Dermis microvascular lymphatic vessel endothelial cell (primary cell): Measurements from ENCODE around the gene CDC23. TPM values are rescaled to one million over a fixed set of nuclear protein-coding genes. Genes with fewer than 3 reads are reported as not detected.
A peak's percentile ranks its signal among the peaks of the same experiment; 100 is the strongest.
"Not testable (repeated sequence)": the region's sequence is repeated elsewhere in the genome, so short reads cannot be mapped to it uniquely, and the experiment has no call there.

Experiments
- DNase-seq, 2 donors: peaks; one replicate each; pipeline versions ENCODE4 v3.0.0 to v3.0.0-alpha.2; 2010; ENCODE audit warnings: low read depth in 2 of 2
- total RNA-seq: library from RNA; depleted of rRNA; stranded (reverse); fragments of >200 nt; gene quantifications from 2 replicates; pipeline ENCODE4 v1.2.1, GENCODE V29; 2014

Gene CDC23, protein sequence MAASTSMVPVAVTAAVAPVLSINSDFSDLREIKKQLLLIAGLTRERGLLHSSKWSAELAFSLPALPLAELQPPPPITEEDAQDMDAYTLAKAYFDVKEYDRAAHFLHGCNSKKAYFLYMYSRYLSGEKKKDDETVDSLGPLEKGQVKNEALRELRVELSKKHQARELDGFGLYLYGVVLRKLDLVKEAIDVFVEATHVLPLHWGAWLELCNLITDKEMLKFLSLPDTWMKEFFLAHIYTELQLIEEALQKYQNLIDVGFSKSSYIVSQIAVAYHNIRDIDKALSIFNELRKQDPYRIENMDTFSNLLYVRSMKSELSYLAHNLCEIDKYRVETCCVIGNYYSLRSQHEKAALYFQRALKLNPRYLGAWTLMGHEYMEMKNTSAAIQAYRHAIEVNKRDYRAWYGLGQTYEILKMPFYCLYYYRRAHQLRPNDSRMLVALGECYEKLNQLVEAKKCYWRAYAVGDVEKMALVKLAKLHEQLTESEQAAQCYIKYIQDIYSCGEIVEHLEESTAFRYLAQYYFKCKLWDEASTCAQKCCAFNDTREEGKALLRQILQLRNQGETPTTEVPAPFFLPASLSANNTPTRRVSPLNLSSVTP
- total RNA-seq: 28.5 and 29.7 TPM in 2 replicates

DNA sequence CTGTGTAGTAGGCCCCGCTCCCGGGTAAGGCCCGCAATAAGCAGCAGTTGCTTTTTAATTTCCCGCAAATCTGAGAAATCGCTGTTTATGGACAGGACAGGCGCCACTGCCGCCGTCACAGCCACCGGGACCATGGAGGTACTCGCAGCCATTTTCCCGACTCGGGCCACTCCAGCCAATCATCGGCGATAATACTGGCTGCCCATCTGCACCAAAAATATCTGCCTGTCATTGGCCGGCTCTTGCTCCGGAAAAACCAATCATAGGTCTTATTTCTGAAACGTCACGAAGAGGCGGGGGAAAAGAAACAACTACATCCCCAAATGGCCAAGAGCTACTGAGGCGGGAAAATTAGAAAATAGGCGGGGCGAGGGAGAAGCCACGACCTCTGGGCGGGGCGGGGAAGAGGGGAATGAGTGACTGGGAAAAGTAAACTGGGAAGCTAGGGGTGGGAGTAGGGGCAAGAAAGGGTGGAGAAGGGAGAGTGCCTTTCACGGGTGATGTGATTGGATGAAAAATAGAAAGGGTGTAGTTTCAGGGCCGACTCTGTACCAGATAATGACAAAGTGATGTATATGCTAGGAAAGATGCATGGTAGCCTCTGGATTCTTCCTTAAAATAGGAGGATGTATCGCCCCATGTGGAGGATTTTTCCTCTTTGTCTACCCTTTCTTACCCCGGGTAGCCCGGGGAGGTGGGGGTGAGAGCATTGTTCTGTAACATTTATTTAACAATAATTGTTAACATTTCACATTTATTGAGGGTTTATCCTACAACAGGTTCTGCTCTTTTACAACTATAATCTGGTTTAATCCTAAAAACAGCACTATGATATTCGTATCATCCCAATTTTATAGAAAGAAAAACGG is at the start of gene CDC23:
TSS of gene CDC23 (minus strand) at position 163 of the 869 bp plus-strand sequence. CDS start at position 152, 11 bp downstream.
- DNase-seq: peak; percentile 96 to 98

DNA sequence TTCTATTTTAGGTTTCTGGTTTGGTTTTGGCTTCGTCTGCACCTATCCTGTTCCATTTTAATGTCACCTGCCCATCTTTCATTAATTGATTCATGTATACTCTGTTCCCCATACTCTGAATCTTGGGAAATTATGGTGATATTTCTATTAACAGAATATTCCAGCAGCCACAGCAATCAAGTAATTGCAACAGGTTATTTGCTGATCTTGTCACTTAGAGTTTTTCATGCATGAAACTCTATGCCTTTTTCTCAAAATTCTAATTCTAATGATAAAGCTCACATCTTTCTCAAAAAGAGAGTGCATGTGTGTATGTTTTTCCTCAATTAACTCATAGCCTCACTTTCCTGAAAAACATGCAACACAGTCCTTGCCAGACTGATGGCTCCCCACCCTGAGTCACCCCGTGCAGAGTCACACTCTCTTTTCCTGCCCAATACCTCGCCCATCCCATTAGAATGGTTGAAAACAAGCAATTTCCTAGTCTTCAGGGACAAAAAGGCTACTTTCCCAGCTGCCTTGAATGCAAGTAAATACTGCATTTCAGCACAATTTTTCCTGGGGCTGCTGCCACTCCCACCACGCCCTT is 45.7 kb upstream of the CDC23 start:
- peak in 1 of 2 donors; percentile 26 for DNase-seq

DNA sequence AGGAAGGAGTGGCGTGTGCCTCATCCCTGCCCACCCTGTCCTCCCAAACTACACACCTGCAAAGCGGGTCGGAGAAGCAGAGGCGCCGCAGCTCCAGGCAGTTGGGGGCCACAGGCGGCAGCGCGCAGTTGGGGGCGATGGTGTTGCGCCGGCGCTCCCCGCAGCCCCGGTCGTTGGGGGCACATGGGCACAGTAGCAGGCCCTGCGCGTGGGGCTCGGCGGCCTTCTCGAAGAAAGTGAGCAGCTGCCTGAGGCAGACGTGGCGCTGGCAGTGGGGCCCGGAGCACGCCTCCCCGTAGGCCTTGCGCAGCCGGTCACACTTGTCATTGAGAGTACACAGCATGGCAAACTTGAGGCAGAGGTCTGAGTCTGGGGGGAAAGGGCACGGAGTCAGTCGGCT is 44.5 kb upstream of the CDC23 start:
- no peak for DNase-seq

DNA sequence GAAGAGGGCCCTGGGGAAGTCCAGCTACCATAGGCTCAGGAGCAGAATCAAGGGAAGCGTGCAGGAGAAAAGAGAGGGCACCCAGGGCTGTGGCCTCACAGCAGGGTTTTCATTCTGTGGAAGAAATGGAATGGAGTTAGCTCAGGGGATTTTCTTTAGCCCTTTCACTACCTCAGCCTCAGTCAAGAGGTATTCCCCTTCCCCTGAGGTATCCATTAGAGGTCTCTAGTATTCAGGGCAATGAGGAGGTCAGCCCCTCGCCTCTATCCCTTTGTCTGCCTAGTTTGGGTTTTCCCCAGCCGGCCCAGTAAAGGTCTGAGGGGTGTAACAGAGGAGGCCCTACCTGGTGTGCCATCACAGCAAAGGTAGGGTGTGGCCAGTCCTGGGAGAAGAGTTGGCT is 39.8 kb upstream of the CDC23 start:
- DNase-seq: no peak

DNA sequence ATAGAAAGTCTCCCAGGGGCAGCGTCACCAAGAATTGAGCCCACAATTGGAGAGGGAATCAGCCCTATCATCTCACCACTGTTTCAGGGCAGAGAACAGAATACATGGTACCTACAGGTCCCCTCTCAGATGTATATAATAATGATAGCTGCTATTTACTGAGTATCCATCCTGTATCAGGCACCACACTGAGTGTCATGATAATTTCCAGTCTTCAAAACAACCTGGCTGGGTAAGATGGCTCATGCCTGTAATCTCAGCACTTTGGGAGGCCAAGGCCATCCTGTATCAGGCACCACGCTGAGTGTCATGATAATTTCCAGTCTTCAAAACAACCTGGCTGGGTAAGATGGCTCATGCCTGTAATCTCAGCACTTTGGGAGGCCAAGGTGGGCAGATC is 34.7 kb upstream of the CDC23 start:
- not testable (repeated sequence) for DNase-seq

DNA sequence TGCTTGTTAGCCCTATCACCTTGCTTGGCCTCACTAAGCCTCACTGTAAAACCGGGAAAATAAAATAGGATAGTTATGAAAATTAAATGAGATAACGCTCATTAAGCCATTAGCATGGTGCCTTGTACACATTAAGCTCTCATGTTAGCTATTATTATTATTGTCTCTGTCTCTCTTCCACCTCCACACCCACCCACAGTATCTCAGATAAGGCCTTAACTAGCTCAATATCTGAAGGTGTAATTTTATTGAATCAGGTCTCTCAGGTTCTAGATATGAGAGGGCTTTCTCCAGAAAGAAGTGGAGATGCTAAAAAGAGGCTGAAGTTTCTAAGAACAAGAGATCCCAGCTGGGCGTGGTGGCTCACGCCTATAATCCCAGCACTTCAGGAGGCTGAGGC is 33.7 kb upstream of the CDC23 start:
- no peak for DNase-seq

DNA sequence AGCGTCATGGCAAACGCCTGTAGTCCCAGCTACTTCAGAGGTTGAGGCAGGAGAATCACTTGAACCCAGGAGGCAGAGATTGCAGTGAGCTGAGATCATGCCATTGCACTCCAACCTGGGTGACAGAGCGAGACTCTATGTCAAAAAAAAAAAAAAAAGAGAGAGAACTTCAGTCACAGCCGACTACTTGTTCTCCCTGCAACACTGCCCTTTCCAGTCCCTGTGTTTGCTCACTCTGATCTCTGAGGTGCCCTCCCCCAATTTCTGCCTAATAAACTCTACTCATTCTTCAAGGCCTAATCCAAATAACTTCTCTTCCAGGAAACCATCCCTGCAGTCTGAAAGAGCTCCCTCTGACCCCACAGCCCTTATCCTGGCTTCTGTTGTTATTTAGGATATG is 33.2 kb upstream of the CDC23 start:
- no peak for DNase-seq

DNA sequence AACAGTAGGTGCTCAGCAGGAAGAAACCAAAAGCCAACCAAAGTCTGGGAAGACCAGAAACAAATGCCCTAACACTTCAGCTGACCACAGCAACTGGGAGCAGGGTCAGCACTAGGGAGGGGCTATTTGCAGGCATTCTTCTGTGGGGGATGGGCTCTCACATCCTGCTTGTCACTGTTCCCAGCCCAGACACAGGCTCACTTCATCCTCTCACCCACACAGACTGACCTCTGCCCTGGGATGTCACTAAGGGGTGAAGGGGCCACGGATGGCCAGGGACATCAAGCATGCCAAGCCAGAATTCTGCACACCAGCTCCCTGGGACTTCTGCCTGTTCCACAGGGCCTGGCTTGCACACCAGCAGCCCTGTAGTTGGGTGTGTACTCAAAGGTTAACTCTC is 32.6 kb upstream of the CDC23 start:
- DNase-seq: no peak

DNA sequence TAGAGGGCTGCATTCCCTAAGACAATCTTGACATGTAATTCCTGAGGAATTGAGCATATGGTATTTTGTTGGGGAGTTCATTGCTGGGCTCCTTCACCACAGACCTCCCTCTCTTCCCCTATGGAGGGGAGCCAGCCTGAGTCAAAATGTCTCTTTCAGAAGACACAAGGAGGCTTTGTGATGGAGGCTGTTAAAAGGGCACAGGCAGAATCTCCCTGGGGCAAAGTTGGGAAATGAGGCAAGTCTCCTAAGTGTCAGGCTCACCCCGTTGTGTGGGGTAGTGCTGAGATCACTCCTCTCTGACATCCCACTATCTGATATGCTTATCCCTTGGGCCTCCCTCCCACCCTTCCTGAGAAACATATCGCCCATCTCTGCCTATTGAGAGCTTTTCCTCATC is 30.7 kb upstream of the CDC23 start:
- DNase-seq: no peak

DNA sequence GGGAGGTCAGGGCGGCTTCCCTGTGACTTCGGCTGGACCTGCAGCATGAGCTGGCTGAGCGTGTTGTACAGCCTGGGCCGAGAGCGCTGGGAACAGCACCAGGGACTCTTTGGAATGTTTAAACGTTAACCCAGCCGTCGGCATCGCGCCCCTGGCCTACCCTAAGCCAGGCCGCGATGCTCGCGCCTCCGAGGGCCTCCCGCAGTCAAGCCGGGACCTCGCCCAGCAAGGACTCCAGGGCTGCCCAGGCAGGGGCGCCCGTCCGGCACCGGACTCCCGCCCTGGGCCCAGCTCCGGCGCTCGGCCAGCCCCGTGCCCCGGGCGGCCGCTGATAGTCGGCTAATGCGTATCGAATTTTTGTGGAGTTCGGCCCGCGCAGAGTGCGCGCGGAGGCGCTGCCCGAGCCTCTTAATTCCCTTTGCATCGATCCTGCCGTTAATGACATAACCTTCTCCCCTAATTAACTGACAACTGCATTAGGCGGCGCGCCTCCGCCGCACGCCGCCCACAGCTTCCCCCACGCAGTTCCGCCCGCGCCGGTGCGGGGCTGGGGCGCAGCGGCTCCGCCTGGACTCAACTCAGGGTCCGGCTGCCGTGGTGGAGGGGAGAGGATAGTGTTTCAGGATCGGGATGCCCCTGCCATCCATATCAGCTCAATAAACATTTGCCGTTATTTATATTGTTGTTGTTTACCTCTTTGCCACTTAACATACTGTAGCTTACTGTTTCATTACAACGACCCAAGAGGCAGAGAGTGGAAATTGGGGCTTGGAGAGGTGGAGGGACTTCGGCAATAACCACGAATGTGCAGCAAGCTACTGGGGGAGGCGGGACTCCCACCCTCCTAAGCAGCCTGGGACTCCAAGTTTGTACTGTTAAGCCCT is 28.8 kb upstream of the CDC23 start:
- peak in 1 of 2 donors; percentile 31 for DNase-seq

DNA sequence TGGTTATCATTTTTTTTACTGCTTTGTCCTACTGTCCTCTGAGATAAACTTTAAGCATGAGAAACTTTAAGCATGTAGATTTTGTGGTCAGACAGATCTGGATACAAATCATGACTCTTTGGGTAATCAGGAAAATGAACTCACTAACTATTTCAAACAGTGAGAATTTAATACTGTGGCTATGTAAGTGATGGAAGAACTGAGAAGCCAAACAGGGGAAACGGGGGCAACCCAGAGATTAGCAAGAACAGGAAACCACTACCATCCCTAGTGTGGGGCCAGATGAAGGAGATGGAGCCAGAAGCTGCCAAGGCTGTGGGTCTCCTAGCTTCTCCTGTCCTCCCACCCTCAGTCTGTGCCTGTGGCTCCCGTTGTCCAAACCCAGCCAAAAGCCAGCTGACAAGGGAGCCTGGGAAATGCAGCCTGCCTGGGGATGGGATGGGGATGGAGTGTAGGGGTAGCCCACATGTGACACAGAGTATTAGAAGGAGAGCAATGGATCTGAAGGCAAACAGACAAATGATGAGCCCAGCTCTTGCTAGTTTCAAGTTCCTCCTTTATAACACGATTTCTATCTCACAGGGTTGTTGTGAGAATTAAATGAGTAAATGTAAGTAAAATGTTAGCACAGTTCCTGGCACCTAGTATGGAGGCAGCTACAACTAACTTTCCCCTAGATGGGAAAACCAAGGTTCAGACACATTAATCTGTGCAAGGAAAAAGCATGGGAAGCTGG is 27.7 kb upstream of the CDC23 start:
- DNase-seq: no peak

DNA sequence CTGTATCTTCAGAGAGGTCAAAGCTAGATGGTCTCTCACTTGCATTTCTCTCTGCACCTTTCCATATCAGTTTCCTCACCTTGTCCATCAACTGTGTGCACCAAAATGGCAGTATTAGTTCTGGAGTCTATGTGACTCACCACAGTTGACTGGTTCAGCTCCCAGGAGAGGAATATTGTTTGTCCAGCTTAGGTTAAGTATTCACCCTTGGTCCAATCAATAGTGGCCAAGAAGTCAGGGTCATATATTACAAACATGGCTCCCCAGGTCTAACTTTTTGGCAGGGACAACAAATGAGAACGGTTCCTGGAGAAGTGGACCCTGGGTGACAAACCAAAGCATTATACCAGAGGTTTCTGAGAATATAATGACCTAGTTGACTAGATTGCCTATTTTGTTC is 24.9 kb upstream of the CDC23 start:
- DNase-seq: no peak

DNA sequence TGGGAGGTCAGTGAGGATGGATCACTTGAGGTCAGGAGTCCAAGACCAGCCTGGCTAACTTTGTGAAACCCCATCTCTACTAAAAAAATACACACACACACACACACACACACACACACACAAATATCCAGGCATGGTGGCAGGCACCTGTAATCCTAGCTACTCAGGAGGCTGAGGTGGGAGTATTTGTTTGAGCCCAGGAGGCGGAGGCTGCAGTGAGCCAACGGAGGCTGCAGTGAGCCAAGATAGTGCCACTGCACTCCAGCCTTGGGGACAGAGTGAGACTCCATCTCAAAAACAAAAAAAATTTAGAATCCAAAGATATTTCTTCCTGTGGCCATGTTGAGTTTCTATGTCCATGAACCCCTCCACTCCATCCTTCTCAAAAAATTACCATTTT is 21.5 kb upstream of the CDC23 start:
- no peak for DNase-seq

DNA sequence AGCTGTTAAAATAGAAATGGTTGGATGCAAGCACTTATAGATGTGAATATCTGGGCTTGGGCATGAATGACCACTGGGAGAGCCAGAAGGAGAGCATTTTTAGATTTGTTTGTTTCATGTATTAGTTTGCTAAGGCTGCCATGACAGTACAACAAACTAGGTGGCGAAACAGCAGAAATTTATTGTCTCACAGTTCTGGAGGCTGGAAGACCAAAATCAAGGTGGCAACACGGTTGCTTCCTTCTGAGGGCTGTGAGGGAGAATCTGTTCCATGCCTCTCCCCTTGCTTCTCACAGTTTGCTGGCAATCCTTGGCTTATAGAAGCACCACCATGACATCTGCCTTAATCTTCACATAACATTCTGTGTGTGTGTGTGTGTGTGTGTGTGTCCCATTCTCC is 20.2 kb upstream of the CDC23 start:
- DNase-seq: no peak

DNA sequence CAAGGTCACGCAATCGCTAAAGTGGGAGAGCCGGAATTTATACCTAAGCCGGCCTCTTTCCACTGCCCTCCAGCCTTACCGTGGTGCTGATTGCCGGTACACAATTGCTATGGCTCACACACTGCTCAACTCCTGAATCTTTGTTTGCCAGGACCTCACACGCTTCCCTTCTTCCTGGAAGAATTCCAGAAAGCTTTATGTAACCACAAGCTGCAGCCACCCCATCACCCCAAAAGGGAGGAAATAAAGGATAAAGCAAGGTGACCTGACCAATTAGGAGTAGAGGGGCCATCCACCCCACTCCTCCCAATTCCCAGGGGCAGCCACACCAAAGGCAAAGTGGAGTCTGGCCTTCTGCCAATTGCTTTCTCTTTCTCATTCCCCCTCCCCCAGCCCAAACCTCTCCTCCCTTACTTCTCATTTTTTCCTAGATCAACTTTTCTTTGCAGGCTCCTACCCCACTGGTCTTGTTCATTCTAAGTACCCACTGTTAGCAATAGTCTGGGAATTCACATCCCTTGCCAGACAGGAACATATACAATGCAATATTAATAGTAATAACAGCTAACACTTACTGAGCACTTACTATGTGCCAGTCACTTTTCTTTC is 18.0 kb upstream of the CDC23 start:
- DNase-seq: peak in 1 of 2 donors; percentile 34

DNA sequence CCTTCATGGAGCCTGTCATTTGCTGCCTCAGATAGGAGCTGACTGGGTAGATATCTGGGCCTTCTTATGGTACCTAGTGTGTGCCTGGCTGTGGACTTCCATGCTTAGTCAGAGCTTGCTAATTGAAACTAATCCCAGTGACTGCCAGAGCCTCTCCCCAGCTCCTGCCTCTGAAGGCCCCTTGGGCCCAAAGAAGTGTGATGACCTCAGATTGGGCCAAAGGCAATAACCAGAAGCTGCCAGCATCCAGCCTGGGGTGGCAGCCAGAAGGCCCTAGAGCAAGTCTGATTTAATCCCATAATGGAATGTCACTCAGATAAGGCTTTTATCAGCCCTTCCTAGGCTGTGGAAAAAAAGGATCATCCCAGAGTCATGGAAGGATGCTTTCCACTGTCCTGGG is 17.1 kb upstream of the CDC23 start:
- DNase-seq: no peak

DNA sequence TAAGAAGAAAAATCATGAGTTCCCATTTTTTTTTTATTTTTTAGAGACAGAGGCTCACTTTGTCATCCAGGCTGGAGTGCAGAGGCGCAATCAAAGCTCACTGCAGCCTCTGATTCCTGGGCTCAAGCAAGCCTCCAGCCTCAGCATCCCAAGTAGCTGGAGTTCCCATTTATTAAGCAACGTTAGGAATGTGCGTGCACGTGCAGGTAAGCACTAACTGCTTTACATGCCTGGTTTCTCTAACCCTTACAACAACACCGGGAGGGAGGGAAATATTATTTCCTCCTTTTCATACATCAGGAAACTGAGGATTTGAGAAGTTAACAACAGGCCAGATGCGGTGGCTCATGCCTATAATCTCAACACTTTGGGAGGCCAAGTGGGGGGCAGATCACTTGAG is 16.3 kb upstream of the CDC23 start:
- DNase-seq: no peak

DNA sequence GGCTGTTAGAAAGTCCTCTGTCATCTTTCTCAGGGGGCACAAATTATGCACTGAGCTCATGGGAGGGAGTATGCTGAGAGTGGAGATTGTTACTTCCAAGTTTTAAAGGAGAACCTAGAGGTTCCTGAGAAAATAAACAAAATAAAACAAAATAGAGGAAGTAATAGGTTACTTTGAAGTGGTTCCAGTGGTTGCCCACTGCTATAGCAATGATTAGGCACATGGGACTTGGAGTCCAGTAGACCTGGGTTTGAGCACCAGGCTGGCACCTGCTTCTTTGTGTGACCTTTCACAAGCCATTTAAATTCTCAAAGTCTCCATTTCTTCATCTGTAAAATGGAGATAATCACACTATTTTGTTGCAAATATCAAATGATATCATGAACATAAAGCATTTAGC is 13.8 kb upstream of the CDC23 start:
- DNase-seq: no peak

DNA sequence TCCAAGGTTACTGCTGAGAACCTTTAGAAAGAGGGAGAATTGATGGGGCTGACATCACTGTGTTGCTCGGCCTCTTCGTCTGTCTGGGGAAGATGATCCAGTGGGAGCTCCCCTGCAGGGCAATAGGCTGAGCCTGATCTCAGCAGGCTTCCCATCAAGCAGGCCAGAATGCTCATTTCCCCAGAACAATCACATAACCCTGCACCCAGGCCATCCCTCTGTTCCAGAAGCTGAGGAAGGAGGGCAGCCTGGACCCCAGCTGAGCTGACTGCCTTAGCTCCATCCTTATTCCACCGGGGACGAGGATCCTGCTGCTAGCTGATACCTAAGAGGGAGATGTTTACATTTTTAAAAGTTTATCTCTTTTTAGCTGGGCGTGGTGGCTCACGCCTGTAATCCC is 11.6 kb upstream of the CDC23 start:
- DNase-seq: no peak

DNA sequence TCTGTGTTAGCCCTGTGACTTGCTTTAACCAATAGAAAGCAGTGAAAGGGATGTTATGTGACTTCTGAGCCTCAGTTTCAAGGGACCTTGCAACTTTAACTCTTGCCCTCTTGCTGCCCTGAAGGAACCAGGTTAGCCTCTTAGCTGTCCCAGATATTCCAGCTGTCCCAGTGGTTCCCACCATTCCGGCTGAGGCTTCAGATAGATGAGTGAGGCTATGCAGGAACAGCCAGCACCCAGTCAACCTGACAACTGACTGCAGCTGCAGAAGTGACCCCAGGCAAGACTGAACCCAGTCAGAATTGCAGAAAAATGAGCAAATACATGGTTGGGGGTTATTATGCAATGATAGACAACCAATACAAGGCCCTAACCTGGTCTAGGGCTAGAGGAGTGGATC is 10.4 kb upstream of the CDC23 start:
- DNase-seq: no peak
